Mesodermal cell (in vitro differentiated cells): Measurements from ENCODE around the gene SEMA4C.
A peak's percentile ranks its signal among the peaks of the same experiment; 100 is the strongest.
"Not testable (repeated sequence)": the region's sequence is repeated elsewhere in the genome, so short reads cannot be mapped to it uniquely, and the experiment has no call there.

Experiments used
- H3K27ac ChIP-seq: 2 replicates; pipeline ENCODE4 v1.7.0; 2013; ENCODE audit warnings: mild to moderate bottlenecking, low read depth, low read length, moderate library complexity; ENCODE audit not compliant: severe bottlenecking
- H3K36me3 ChIP-seq: 2 replicates; pipeline ENCODE4 v1.7.1; 2013; ENCODE audit warnings: mild to moderate bottlenecking, low read length, moderate library complexity; ENCODE audit not compliant: control insufficient read depth, insufficient read depth
- H3K4me1 ChIP-seq: one replicate; pipeline ENCODE4 v1.7.1; 2013; ENCODE audit warnings: mild to moderate bottlenecking, low read length; ENCODE audit not compliant: insufficient read depth, control insufficient read depth, poor library complexity, severe bottlenecking
- H3K4me3 ChIP-seq: 2 replicates; pipeline ENCODE4 v1.7.0; 2013; ENCODE audit warnings: low read length, control low read depth, mild to moderate bottlenecking; ENCODE audit not compliant: insufficient read depth, poor library complexity, severe bottlenecking; ENCODE audit errors: extremely low read depth
- H3K9me3 ChIP-seq: 2 replicates; pipeline ENCODE4 v1.7.1; 2013; ENCODE audit warnings: mild to moderate bottlenecking, low read length, moderate library complexity; ENCODE audit not compliant: control insufficient read depth
- WGBS, 2 experiments: methylation state at CpG; one replicate each; pipeline ENCODE4 v1.1.5; 2013; ENCODE audit warnings: missing lambda C conversion rate in 2 of 2; ENCODE audit not compliant: insufficient coverage in 2 of 2; 5-methylcytosine and 5-hydroxymethylcytosine counted together

The SEMA4C gene

DNA sequence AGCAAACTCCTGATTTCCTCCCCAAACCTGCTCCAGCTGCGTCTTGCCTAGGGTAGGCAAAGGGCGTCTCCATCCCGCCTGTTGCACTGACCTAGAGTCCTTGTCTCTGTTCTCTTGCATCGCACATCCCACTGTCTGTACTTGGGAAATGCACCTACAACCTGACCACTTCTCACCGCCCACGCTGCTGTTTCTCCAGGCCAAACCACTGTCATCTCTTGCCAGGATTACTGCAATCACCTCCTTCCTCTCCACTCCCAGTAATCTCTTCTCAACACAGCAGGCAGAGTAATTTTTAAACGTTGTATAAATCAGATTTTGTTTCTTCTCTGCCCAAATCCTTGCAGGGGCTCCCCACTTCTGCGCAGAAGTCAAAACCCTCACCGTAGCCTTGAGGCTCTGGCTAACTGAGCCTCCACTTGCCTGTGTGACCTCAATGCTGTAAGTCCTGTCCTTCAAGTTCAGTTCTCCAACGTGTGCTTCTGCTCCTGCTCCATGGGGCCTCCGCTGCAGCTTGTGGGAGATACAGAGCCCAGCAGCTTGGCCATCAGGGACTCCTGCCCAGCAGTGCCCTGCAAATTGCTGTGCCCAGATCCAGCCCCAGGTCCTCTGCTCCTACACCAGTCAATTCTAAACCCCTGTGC is 27.7 kb upstream of the SEMA4C start:
- Histone ChIP-seq H3K9me3 (no peaks in the 10 kb centered on the region), H3K27ac (no peak overlapping the region), H3K4me1 (peaks cover 12% of the 10 kb centered on the region), H3K4me3 (no peak overlapping the region), H3K36me3 (no peaks in the 10 kb centered on the region)
- WGBS, 2 experiments = 83 to 92% methylated on average over 10 to 11 of the region's 11 CpGs

DNA sequence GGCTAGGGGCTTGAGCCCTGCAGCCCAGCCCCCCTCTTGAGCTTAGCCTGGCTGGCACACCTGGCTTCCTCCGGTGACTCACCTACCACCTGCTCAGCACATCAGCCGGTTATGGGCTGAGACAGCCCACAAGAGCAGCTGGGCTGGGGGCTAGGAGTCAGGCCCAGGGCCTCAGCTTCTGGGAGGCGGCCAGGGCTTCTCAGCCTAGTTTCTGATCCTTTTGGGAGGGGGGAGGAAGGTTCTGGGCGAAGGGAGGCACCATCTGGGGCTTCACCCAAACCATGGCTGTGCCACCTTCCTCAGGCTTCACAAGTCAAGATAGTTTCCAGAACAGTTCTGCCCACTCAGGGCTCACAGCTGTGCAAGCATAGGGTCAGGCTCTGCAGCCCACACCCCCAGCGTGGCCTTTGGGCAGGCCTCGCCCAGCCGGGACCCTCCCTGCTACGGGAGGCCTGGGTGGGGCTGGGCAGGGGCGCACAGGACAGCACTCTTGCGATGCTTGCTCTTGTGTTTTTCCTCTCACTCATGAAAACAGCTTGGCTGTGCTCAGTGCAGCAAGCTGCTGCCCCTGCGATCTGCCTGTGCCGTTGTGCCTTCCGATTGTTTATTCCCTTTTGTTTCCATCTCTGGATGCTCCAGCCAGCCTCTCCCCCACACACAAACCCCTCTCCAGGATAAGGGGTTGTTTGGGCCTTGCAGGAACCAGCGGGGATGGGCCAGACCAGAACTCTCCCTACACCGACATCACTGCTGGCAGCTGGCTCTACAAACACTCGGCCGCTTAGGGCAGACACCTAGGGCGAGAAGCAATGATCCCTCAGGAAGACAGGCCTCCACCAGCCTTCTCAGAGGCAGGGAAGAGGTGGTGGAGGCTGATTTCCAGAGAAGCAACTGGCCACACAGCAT is 26.1 kb upstream of the SEMA4C start:
- WGBS, 2 experiments = 85 to 89% methylated on average over 11 to 13 of the region's 18 CpGs
- H3K4me1 ChIP-seq = peaks cover 27% of the 10 kb centered on the region
- peak overlapping the region; percentile 23 for H3K27ac ChIP-seq
- H3K9me3 ChIP-seq = no peaks in the 10 kb centered on the region
- no peaks in the 10 kb centered on the region for H3K36me3 ChIP-seq
- no peak overlapping the region for H3K4me3 ChIP-seq

DNA sequence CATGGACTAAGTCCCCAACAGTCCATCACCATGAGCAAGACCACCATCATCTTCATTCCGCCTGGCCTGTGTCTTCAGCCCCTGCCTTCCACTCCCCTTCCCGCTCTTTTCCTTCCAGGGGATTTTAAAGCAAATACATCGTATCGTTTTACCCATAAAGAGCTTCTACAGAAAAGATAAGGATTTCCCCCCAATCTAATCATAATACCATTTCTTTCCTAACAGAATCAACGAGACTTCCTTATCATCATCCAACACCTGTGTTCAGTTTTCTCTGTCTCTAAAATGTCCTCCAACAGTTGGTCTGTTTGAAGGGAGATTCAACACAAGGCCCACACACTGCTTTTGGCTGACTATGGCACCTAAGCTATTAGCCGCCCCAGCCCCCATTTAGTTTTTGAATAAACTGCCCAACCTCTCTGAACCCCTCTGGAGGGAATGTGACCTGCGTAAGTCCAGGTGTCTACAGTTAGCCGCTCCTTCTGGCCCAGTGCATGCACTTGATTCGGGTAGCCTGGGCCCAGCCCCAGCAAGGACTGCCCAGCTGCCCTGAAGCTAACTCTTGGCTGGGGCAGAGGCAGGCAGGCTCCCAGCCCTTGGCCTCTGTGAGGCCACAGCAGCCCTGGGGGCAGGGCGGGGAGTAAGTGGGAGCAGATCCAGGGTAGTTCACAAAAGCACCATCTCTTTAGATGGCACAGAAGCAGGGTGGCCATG is 25.3 kb upstream of the SEMA4C start:
- no peak overlapping the region for H3K4me3 ChIP-seq
- no peaks in the 10 kb centered on the region for H3K9me3 ChIP-seq
- H3K4me1 ChIP-seq = peaks cover 35% of the 10 kb centered on the region
- H3K27ac ChIP-seq = no peak overlapping the region
- H3K36me3 ChIP-seq = no peaks in the 10 kb centered on the region
- WGBS, 2 experiments = 90% methylated on average over 8 to 10 of the region's 10 CpGs

DNA sequence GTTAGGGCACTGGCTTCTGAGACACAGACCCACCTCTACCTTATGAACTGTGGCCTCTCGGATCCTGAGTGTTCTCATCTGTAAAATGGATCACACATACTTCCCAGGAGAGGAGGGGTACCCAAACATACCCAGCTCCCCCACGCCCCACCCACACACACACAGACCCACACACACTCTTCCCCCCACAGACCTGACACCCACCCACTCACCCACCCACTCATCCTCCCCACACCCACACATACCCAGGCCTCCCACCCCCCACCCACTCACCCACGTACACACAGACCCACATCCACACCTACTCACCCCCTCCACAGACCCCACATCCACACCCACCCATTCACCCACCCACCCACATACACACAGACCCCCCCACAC is 24.3 kb upstream of the SEMA4C start:
- WGBS, 2 experiments = 89 to 100% methylated on average over 1 of the region's 3 CpGs
- H3K9me3 ChIP-seq = no peaks in the 10 kb centered on the region
- H3K27ac ChIP-seq = no peak overlapping the region
- H3K4me1 ChIP-seq = peaks cover 36% of the 10 kb centered on the region
- H3K36me3 ChIP-seq = no peaks in the 10 kb centered on the region
- H3K4me3 ChIP-seq = no peak overlapping the region

DNA sequence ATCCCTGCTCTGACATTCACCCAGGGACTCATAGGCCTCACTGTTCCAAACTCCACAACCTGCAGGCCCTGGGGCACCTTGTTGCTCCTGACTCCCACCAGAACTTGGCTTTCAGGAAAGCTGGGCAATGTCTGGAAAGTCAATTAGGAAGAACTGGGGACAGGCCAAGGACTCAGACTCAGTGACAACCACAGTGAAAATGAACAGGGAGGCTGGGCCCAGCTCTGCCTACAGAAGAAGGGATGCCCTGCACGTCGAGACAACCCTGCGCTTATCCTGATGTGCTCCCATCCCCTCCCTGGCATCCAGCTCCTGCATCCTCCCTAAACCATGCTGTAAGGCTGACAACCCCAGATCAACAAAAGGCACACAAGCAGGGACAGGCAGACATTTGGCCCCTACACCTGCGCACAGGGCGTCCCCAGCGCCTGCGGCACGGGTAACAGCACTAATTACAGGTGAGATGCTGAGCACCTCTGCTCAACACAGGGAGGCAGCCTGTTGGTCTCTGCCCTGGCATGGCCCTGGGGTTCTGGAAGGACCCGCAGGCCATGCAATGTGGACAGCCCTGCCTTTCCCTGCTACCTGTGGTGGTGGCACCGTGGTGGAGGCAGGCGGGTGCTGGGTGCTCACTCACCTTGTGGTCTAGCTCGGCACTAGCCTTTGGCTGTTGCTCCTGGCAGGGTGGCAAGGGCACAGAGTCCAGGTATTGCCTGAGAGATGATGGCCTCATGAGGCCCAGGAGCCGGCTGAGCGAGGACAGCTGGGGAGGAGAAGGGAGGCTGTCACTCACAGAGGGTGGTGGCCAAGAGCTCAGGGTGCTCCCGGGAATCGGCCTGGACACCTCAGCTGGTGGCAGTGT is 23.6 kb upstream of the SEMA4C start:
- Histone ChIP-seq H3K4me3 (no peak overlapping the region), H3K4me1 (peaks cover 36% of the 10 kb centered on the region), H3K36me3 (no peaks in the 10 kb centered on the region), H3K9me3 (no peaks in the 10 kb centered on the region), H3K27ac (no peak overlapping the region)
- 94 to 96% methylated on average over 13 to 15 of the region's 16 CpGs for WGBS, 2 experiments

DNA sequence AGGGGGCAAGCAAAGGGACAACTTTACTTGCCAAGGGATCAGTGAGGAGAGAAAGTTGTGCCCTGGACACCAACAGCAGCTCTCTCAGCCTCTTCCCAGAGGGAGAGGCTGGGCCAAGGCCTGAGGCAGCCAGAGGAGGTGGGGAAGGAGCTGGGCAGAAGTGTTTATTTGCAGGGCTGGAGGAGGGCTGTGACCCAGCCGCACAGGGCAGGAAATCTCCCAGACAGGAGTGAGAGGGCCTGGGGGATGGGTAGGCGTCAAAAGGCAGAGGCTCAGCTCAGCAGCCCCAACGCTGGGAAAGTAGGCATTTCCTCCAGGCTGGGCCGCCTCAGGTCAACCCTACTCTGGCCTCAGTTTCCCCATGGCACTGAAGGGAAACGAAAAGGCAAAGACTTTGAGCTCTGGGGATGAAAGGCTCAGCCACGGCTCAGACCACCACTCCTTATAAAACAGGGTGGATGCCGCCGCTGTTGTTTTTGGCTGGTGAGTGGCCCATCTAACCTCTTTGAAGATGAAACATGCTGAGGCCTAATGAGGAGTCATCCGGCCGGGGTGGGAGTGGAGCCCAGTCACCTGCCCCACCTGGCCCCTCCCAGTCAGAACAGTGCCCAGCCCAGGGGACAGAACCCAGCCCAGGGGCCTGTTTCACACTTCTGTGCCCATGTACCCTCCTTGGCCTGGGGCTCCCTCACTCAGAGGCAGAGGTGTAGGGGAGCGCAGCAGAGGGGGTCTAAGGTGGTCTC is 21.9 kb upstream of the SEMA4C start:
- 45 to 50% methylated on average over 5 to 6 of the region's 11 CpGs for whole genome bisulfite sequencing, 2 experiments
- Histone ChIP-seq H3K27ac (peak overlapping the region; percentile 82), H3K4me1 (peaks cover 49% of the 10 kb centered on the region)

DNA sequence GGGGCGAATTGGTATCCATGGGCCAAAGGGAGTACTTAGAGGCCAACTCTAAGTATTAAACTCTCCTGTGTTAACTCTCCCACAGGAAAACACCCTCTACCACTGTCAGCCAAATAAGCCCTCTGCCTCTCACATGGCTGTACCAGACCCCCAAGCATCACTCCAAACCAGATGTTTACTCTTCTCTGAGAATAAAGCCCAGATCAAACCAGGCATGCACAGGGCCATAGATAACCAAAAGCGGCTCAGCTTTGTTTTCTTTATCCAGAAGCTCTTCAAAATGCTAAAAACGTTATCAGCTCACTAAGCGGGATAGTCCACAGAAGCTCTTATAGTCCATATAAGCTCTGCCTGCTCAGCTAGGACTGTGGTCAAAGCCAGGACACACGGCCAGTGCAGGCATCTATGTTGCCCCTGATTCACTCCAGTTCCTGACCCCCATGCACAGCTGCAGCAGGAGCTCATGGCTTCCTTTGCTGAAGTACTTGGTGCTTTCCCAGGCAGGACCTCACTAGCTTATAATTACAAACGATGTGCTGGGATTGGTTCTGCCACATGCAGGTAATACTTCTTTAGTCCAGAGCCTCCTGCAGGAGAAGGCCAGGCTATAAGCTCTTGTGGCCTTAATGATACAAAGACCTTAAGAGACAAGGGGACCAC is 21.0 kb upstream of the SEMA4C start:
- Histone ChIP-seq H3K27ac (peak overlapping the region; percentile 82), H3K4me1 (peaks cover 52% of the 10 kb centered on the region), H3K36me3 (no peaks in the 10 kb centered on the region), H3K4me3 (no peak overlapping the region), H3K9me3 (no peaks in the 10 kb centered on the region)
- WGBS, 2 experiments = 74 to 83% methylated on average over 5 to 6 of the region's 6 CpGs

More for the DNA sequence above, 21.9 kb upstream of the SEMA4C start:
- Histone ChIP-seq H3K9me3 (no peaks in the 10 kb centered on the region), H3K36me3 (no peaks in the 10 kb centered on the region), H3K4me3 (no peak overlapping the region)

DNA sequence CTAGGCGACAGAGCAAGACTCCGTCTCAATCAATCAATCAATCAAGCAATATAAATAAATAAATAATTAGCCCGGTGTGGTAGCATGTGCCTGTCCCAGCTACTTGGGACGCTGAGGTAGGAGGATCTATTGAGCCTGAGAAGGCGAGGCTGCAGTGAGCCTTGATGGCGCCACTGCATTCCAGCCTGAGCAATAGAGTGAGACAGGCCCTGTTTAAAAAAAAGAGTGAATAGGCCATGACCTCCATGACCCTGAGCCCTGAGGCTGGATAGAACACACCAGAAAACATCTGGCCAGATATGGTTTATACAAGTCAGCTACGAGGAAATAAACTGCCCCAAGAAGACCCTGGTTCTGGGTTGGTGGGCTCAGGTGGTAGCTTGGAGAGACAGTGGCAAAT is 20.4 kb upstream of the SEMA4C start:
- WGBS, 2 experiments = 87 to 93% methylated on average over 4 of the region's 7 CpGs
- peaks cover 46% of the 10 kb centered on the region for H3K4me1 ChIP-seq
- H3K27ac ChIP-seq = peak overlapping the region; percentile 82
- no peak overlapping the region for H3K4me3 ChIP-seq
- no peaks in the 10 kb centered on the region for H3K9me3 ChIP-seq
- no peaks in the 10 kb centered on the region for H3K36me3 ChIP-seq

DNA sequence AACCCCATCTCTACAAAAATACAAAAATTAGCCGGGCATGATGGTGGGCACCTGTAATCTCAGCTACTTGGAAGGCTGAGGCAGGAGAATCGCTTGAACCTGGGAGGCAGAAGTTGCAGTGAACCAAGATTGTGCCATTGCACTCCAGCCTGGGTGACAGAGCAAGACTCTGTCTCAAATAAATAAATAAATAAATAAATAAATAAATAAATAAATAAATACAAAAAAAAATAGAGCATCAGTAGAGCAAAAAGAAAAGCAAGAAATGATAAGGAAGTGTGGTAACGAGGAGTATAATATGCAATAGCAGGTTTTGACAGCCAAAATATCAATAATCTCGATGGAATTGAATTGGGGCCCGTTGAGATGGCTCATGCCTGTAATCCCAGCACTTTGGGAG is 19.6 kb upstream of the SEMA4C start:
- H3K27ac ChIP-seq, H3K4me3 ChIP-seq, H3K9me3 ChIP-seq, H3K36me3 ChIP-seq: not testable (repeated sequence)
- peaks cover 43% of the 10 kb centered on the region for H3K4me1 ChIP-seq
- WGBS, 2 experiments = 94 to 96% methylated on average over 3 of the region's 5 CpGs
